ENCODE data around the gene ALDH1L2.

Gene ALDH1L2

GRCh38 chr12:105104762-105105161 is 20.5 kb upstream of the ALDH1L2 start:
- TF ChIP-seq, protein P1, sequence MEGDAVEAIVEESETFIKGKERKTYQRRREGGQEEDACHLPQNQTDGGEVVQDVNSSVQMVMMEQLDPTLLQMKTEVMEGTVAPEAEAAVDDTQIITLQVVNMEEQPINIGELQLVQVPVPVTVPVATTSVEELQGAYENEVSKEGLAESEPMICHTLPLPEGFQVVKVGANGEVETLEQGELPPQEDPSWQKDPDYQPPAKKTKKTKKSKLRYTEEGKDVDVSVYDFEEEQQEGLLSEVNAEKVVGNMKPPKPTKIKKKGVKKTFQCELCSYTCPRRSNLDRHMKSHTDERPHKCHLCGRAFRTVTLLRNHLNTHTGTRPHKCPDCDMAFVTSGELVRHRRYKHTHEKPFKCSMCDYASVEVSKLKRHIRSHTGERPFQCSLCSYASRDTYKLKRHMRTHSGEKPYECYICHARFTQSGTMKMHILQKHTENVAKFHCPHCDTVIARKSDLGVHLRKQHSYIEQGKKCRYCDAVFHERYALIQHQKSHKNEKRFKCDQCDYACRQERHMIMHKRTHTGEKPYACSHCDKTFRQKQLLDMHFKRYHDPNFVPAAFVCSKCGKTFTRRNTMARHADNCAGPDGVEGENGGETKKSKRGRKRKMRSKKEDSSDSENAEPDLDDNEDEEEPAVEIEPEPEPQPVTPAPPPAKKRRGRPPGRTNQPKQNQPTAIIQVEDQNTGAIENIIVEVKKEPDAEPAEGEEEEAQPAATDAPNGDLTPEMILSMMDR (IDR thresholded peaks at IDR 0.05; ENCODE audit: poor library complexity, severe bottlenecking) = no peak
- Histone ChIP-seq H3K36me3 (ENCODE audit: low read depth) (no peaks in the 10 kb centered on the region), H3K27ac (ENCODE audit: poor library complexity, severe bottlenecking) (no peak overlapping the region), H3K9me3 (ENCODE audit: severe bottlenecking) (no peaks in the 10 kb centered on the region), H3K4me1 (ENCODE audit: insufficient read depth, poor library complexity, severe bottlenecking) (peaks cover 4% of the 10 kb centered on the region), H3K4me3 (ENCODE audit: severe bottlenecking) (no peak overlapping the region), H3K27me3 (ENCODE audit: insufficient read depth, poor library complexity, severe bottlenecking) (no peaks in the 10 kb centered on the region)
- no peak for ATAC-seq (ENCODE audit: low read depth)
- no peak for DNase-seq (ENCODE audit: low spot score)

DNA sequence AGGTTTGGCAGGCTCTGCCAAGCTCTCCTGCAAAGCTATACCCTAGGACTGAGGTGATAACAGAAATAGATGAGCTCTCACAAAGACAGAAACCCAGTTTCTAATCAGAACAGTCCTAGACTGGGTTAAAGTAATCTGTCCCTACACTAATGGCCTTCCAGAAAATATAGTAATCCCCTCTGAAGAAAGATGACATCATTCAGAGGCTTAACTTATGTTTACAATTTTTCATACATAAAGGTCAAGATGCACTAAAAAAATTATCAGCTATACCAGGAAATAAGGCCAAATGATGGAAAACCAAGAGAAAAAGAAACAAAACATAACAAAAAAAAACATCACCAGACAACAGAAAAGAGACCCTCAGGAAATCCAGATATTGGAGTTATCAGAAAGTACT is 18.4 kb upstream of the ALDH1L2 start:
- H3K27me3 ChIP-seq (ENCODE audit: insufficient read depth, poor library complexity, severe bottlenecking) = no peaks in the 10 kb centered on the region
- no peak overlapping the region for H3K4me3 ChIP-seq (ENCODE audit: severe bottlenecking)
- H3K4me1 ChIP-seq (ENCODE audit: insufficient read depth, poor library complexity, severe bottlenecking) = peaks cover 4% of the 10 kb centered on the region
- no peak for DNase-seq (ENCODE audit: low spot score)
- no peak for ATAC-seq (ENCODE audit: low read depth)
- H3K9me3 ChIP-seq (ENCODE audit: severe bottlenecking) = no peaks in the 10 kb centered on the region
- H3K27ac ChIP-seq (ENCODE audit: poor library complexity, severe bottlenecking) = no peak overlapping the region
- no peaks in the 10 kb centered on the region for H3K36me3 ChIP-seq (ENCODE audit: low read depth)
- TF ChIP-seq, protein P1 (IDR thresholded peaks at IDR 0.05; ENCODE audit: poor library complexity, severe bottlenecking) = no peak

- Histone ChIP-seq H3K36me3 (ENCODE audit: low read depth) (no peaks in the 10 kb centered on the region), H3K9me3 (ENCODE audit: severe bottlenecking) (no peaks in the 10 kb centered on the region), H3K4me1 (ENCODE audit: insufficient read depth, poor library complexity, severe bottlenecking) (peaks cover 4% of the 10 kb centered on the region), H3K4me3 (ENCODE audit: severe bottlenecking) (no peak overlapping the region), H3K27ac (ENCODE audit: poor library complexity, severe bottlenecking) (no peak overlapping the region), H3K27me3 (ENCODE audit: insufficient read depth, poor library complexity, severe bottlenecking) (no peaks in the 10 kb centered on the region)
- ATAC-seq (ENCODE audit: low read depth) (no peak), DNase-seq (ENCODE audit: low spot score) (no peak)
- TF ChIP-seq, protein P1 (IDR thresholded peaks at IDR 0.05; ENCODE audit: poor library complexity, severe bottlenecking) = peak; percentile 46
These were observed 16.7 kb upstream of the ALDH1L2 start for GRCh38 chr12:105100998-105101397.

- H3K27ac ChIP-seq (ENCODE audit: poor library complexity, severe bottlenecking) = no peak overlapping the region
- no peaks in the 10 kb centered on the region for H3K36me3 ChIP-seq (ENCODE audit: low read depth)
- ATAC-seq (ENCODE audit: low read depth) = peak; percentile 71; the same call in 2 of the 3 replicates
These were observed 16.1 kb upstream of the ALDH1L2 start for GRCh38 chr12:105100207-105100985.

More at GRCh38 chr12:105100207-105100985, 16.1 kb upstream of the ALDH1L2 start:
- no peak overlapping the region for H3K4me3 ChIP-seq (ENCODE audit: severe bottlenecking)
- H3K4me1 ChIP-seq (ENCODE audit: insufficient read depth, poor library complexity, severe bottlenecking) = peaks cover 4% of the 10 kb centered on the region
- H3K9me3 ChIP-seq (ENCODE audit: severe bottlenecking) = no peaks in the 10 kb centered on the region
- TF ChIP-seq, protein P1 (IDR thresholded peaks at IDR 0.05; ENCODE audit: poor library complexity, severe bottlenecking) = no peak
- no peaks in the 10 kb centered on the region for H3K27me3 ChIP-seq (ENCODE audit: insufficient read depth, poor library complexity, severe bottlenecking)
- DNase-seq (ENCODE audit: low spot score) = no peak
